Panc1 (cell line): Measurements from ENCODE around the gene ZNF283. TPM values are rescaled to one million over a fixed set of nuclear protein-coding genes. Genes with fewer than 3 reads are reported as not detected.
"Not testable (repeated sequence)": the region's sequence is repeated elsewhere in the genome, so short reads cannot be mapped to it uniquely, and the experiment has no call there.

ENCODE experiments used
- ATAC-seq: fragments of 200-7000 bp; cut with Tn5 transposase; 2 replicates; pipeline ENCODE4 v1.9.1; 2020; ENCODE audit warnings: mild to moderate bottlenecking, moderate library complexity
- BruUV-seq: library from RNA; stranded (reverse); fragments of 400-500 nt; replicated peaks from 2 replicates; lab custom pipeline; 2021; lab: Mats Ljungman, UMichigan
- CTCF ChIA-PET: fragments of 300-600 bp; sonication (Branson Sonifier 250); formaldehyde crosslinking; loops from one replicate; lab custom pipeline; 2022; ENCODE audit warnings: antibody characterized with exemption; lab: Charles Lee
- POLR2A ChIA-PET: fragments of 300-600 bp; sonication (Branson Sonifier 250); formaldehyde crosslinking; loops from one replicate; lab custom pipeline; 2022; ENCODE audit warnings: antibody characterized with exemption; lab: Charles Lee
- DNase-seq: peaks from one replicate; pipeline ENCODE4 v3.0.0-alpha.2; 2010; ENCODE audit warnings: low read depth, low spot score
- H3K27ac ChIP-seq: 2 replicates; pipeline ENCODE4 v1.5.1; 2011; ENCODE audit warnings: mild to moderate bottlenecking, low read length, inconsistent platforms
- H3K27me3 ChIP-seq: fragments of 200-500 bp; sonication (Bioruptor generic); 2 replicates; pipeline ENCODE4 v1.6.0; 2014; ENCODE audit warnings: low read length, inconsistent platforms; ENCODE audit not compliant: control insufficient read depth, insufficient read depth
- H3K36me3 ChIP-seq: fragments of 200-500 bp; sonication (Bioruptor generic); 2 replicates; pipeline ENCODE4 v1.5.1; 2014; ENCODE audit warnings: inconsistent platforms, mild to moderate bottlenecking, low read length, moderate library complexity; ENCODE audit not compliant: control insufficient read depth, insufficient read depth
- H3K4me1 ChIP-seq: 2 replicates; pipeline ENCODE4 v1.5.1; 2011; ENCODE audit warnings: inconsistent platforms, mild to moderate bottlenecking, low read length, moderate library complexity; ENCODE audit not compliant: control insufficient read depth, insufficient read depth
- H3K4me3 ChIP-seq, 2 experiments: 2 replicates each; pipeline ENCODE4 v1.5.1; 2011 to 2012; ENCODE audit warnings: low read depth in 2 of 2, low read length in 2 of 2, mild to moderate bottlenecking in 2 of 2, inconsistent platforms in 1 of 2, moderate library complexity in 1 of 2
- H3K9me3 ChIP-seq: fragments of 200-500 bp; sonication (Bioruptor generic); 2 replicates; pipeline ENCODE4 v1.5.1; 2014; ENCODE audit warnings: low read depth, mild to moderate bottlenecking, inconsistent platforms, low read length, moderate library complexity; ENCODE audit not compliant: control insufficient read depth, insufficient read depth
- POLR2AphosphoS5 ChIP-seq: IDR thresholded peaks from 2 replicates; pipeline ENCODE4 v1.6.1; 2012; ENCODE audit warnings: mild to moderate bottlenecking, low read depth, low read length, moderate library complexity
- REST ChIP-seq, 2 experiments: IDR thresholded peaks; 2 replicates each; pipeline ENCODE4 v1.6.1; 2011 to 2012; ENCODE audit warnings: low read depth in 2 of 2, control low read depth in 1 of 2, low read length in 1 of 2, mild to moderate bottlenecking in 1 of 2, moderate library complexity in 1 of 2; ENCODE audit not compliant: insufficient read depth in 1 of 2
- SIN3A ChIP-seq: IDR thresholded peaks from 2 replicates; pipeline ENCODE4 v1.6.1; 2012; ENCODE audit warnings: low read depth, mild to moderate bottlenecking, low read length, moderate library complexity, borderline replicate concordance; ENCODE audit not compliant: insufficient read depth
- TCF7L2 ChIP-seq: IDR thresholded peaks from 2 replicates; pipeline ENCODE4 v1.6.1; 2011; ENCODE audit warnings: mild to moderate bottlenecking, low read depth, low read length, inconsistent platforms
- in situ Hi-C: cut with HindIII; loops from 2 replicates; pipeline ENCODE4 v1.10.0; 2016; ENCODE audit warnings: low sequenced_read_pairs, low pct_unique_long_range_greater_than_20kb
- intact Hi-C: fragments of 100-400 bp; cut with micrococcal nuclease; formaldehyde crosslinking; loops from one replicate; pipeline ENCODE4 v1.10.0; 2022; ENCODE audit not compliant: unreplicated experiment
- total RNA-seq: library from RNA; stranded (reverse); gene quantifications from one replicate; pipeline ENCODE4 v1.2.1, GENCODE V29; 2021; ENCODE audit not compliant: unreplicated experiment
- TF ChIP-seq, protein P1 (sequence below): fragments of 450-650 bp; IDR thresholded peaks from 2 replicates; pipeline ENCODE4 v1.5.1; 2017; ENCODE audit warnings: mild to moderate bottlenecking

The ZNF283 gene
- total RNA-seq, 1 experiment from 2014 or later: 6.9 TPM

GRCh38 chr19:43848821-43849220 lies 21.7 kb downstream of the ZNF283 start:
- peaks cover 71% of the 10 kb centered on the region for H3K9me3 ChIP-seq
- in situ Hi-C loops: no loop called here
- no peak for ATAC-seq
- BruUV-seq: no TSS peak
- peaks cover 2% of the 10 kb centered on the region; the same call in 1 of the 2 replicates for H3K36me3 ChIP-seq
- CTCF ChIA-PET: no interaction called here
- H3K4me1 ChIP-seq: no peaks in the 10 kb centered on the region
- H3K27ac ChIP-seq: no peak overlapping the region
- TF ChIP-seq POLR2AphosphoS5: no peak
- TF ChIP-seq, protein P1, sequence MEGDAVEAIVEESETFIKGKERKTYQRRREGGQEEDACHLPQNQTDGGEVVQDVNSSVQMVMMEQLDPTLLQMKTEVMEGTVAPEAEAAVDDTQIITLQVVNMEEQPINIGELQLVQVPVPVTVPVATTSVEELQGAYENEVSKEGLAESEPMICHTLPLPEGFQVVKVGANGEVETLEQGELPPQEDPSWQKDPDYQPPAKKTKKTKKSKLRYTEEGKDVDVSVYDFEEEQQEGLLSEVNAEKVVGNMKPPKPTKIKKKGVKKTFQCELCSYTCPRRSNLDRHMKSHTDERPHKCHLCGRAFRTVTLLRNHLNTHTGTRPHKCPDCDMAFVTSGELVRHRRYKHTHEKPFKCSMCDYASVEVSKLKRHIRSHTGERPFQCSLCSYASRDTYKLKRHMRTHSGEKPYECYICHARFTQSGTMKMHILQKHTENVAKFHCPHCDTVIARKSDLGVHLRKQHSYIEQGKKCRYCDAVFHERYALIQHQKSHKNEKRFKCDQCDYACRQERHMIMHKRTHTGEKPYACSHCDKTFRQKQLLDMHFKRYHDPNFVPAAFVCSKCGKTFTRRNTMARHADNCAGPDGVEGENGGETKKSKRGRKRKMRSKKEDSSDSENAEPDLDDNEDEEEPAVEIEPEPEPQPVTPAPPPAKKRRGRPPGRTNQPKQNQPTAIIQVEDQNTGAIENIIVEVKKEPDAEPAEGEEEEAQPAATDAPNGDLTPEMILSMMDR: no peak
- no peak for TF ChIP-seq TCF7L2
- no peak for TF ChIP-seq SIN3A
- TF ChIP-seq REST (IDR thresholded peaks at IDR 0.05; ENCODE audit: insufficient read depth in 1 of 2, low read depth in 2 of 2, low read length in 1 of 2): no peak
- intact Hi-C loops: no loop called here
- DNase-seq: no peak
- POLR2A ChIA-PET: no interaction called here
- no peak overlapping the region for H3K4me3 ChIP-seq
- H3K27me3 ChIP-seq: no peaks in the 10 kb centered on the region

DNA sequence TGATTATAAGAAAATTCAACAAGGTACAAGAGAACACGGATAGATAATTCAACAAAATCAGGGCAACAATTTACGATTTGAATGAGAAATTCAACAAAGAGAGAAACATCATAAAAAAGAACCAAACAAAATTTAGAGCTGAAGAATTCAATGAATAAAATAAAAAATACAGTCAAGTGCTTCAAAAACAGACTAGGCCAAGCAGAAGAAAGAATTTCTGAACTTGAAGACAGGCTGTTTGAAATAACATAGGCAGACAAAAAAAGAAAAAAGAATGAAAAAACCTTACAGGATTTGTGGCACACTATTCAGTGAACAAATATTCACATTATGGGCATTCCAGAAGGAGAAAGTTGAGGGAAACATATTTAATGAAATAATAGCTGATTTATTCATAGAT lies 31.1 kb downstream of the ZNF283 start:
- Histone ChIP-seq H3K27ac (no peak overlapping the region), H3K9me3 (peaks cover 36% of the 10 kb centered on the region; the same call in 1 of the 2 replicates), H3K27me3 (no peaks in the 10 kb centered on the region), H3K36me3 (no peaks in the 10 kb centered on the region), H3K4me3 (no peak overlapping the region), H3K4me1 (no peaks in the 10 kb centered on the region)
- BruUV-seq: no TSS peak
- TF ChIP-seq, protein P1: no peak
- ATAC-seq (no peak), DNase-seq (no peak)
- in situ Hi-C loops (no loop called here), intact Hi-C loops (no loop called here)
- ChIA-PET CTCF (interaction anchor here (0.6 kb wide), 1 partner anchor 1668 kb away, joined by 7 read pairs; no protein-coding TSS in a partner anchor), POLR2A (no interaction called here)

DNA sequence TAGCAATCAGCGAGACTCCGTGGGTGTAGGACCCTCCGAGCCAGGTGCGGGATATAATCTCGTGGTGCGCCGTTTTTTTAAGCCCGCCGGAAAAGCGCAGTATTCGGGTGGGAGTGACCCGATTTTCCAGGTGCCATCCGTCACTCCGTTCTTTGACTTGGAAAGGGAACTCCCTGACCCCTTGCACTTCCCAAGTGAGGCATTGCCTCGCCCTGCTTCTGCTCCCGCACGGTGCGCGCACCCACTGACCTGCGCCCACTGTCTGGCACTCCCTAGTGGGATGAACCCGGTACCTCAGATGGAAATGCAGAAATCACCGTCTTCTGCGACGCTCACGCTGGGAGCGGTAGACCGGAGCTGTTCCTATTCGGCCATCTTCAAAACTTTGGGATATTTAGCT lies 39.8 kb downstream of the ZNF283 start:
- CTCF ChIA-PET, H3K36me3 ChIP-seq, in situ Hi-C loops: not testable (repeated sequence)

More for the DNA sequence above, 39.8 kb downstream of the ZNF283 start:
- intact Hi-C loops, H3K4me1 ChIP-seq, H3K27ac ChIP-seq, POLR2A ChIA-PET, H3K4me3 ChIP-seq, ATAC-seq, BruUV-seq, H3K27me3 ChIP-seq, DNase-seq: not testable (repeated sequence)
- H3K9me3 ChIP-seq: peaks cover 24% of the 10 kb centered on the region; the same call in 1 of the 2 replicates
